Thyroid gland (tissue), 4 donors: Measurements from ENCODE around the gene KLHL41.

Experiments
- CTCF ChIP-seq, 6 experiments: fragments of 200-600 bp in 3 of 6; fragments of 450-650 bp in 3 of 6; sonication (generic) in 3 of 6; IDR thresholded peaks; one replicate each; pipeline ENCODE4 v1.5.1; 2016 to 2019; ENCODE audit warnings: antibody characterized with exemption in 6 of 6, mild to moderate bottlenecking in 2 of 6, inconsistent platforms in 1 of 6, moderate library complexity in 1 of 6
- POLR2A ChIP-seq, 2 donors: fragments of 450-650 bp; IDR thresholded peaks; one replicate each; pipeline ENCODE4 v1.6.1; 2017; ENCODE audit warnings: antibody characterized with exemption in 2 of 2, mild to moderate bottlenecking in 2 of 2, moderate library complexity in 1 of 2

GRCh38 chr2:169513094-169513493, 3.6 kb downstream of the KLHL41 start:
- TF ChIP-seq POLR2A (IDR thresholded peaks at IDR 0.05): no peak
- no peak for TF ChIP-seq CTCF (IDR thresholded peaks at IDR 0.05)
